GM19468 (cell line): Measurements from ENCODE around the gene TMEM256.

Experiments
- ATAC-seq: cut with Tn5 transposase; IDR thresholded peaks from one replicate; pipeline ENCODE4 v1.9.1; 2021; ENCODE audit warnings: mild to moderate bottlenecking, moderate library complexity, moderate number of reproducible peaks; ENCODE audit not compliant: unreplicated experiment; ENCODE audit errors: extremely low read depth

TMEM256 gene

DNA sequence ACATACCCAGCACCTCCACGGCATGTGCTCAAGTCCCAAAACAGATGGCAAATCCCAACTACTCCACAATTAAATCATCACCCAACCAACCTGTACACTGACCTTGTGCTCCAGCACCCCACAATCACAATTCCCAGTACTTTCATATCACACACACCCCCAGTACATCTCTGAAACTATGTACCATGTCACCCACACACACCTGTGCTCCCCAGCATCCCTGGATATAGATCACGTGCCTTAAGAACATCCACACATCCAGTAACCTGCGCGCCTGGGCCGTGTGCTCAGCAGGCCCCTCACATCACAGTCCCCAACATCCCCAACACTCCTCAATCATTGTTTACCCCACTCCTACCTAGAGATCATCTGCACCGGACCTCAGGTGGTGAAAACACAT lies 5.8 kb upstream of the TMEM256 start:
- no peak for ATAC-seq

DNA sequence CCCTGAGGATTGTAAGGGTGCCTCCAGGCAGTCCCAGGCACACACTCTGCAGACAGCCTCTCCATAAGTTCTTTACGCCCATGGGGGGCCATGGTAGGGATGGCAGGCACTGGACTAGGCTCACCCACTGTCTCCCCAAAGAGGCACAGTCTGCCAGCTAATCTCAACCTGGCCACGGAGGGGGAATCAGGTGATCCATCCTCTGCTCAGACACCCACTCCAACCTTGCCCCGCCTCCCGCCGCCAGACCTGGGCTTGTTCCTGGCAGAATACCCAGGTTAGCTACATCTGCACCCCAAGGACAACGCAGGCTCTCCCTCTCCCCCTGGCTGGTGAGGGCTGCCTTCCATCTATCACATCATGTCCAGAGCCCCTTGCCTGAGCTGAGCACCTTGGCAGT lies 5.0 kb upstream of the TMEM256 start:
- ATAC-seq = no peak

DNA sequence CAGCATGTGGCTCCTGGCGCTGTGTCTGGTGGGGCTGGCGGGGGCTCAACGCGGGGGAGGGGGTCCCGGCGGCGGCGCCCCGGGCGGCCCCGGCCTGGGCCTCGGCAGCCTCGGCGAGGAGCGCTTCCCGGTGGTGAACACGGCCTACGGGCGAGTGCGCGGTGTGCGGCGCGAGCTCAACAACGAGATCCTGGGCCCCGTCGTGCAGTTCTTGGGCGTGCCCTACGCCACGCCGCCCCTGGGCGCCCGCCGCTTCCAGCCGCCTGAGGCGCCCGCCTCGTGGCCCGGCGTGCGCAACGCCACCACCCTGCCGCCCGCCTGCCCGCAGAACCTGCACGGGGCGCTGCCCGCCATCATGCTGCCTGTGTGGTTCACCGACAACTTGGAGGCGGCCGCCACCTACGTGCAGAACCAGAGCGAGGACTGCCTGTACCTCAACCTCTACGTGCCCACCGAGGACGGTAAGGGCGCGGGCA lies 4.4 kb upstream of the TMEM256 start:
- no peak for ATAC-seq

DNA sequence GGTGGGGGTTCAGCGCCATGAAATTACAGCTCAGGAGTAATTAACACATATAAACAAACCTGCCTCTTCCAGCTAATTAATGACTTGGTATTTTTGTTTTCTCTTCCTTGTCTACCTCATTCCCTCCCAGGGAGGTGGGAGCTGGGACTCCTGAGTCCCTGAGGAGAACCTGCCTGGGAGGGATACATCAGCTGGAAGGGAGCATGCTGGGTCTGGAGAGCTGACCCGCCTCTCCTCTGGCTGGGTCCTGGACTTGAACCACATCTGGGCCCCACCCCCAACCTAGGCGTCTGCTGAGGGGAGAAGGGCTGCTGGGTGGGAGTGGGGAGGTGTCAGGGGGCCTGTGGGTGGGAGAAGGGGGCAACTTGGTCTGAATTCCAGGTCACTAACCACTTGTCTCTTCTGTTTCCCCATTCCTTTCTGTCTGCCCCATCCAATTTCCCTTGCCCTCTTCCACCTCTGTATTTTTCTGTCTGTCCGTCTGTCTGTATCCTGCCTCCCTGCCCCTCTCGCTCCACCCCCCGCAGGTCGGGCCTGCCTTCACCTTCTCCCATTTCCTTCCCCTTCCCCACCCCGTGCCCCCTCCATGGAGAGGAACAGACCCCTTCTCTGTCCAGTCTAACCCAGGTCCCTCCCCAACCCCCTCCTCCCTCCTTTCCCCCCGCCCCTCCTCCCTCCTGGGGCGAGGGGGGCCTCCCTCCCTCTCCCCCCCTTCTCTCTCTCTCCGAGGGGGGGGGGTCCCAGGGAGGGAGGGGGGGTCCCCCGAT lies 3.8 kb upstream of the TMEM256 start, which contains the start of gene NLGN2:
Gene NLGN2 (plus strand): TSS at position 361 of the 767 bp plus-strand sequence. CDS start 411 bp downstream, outside the sequence.
- ATAC-seq = no peak

DNA sequence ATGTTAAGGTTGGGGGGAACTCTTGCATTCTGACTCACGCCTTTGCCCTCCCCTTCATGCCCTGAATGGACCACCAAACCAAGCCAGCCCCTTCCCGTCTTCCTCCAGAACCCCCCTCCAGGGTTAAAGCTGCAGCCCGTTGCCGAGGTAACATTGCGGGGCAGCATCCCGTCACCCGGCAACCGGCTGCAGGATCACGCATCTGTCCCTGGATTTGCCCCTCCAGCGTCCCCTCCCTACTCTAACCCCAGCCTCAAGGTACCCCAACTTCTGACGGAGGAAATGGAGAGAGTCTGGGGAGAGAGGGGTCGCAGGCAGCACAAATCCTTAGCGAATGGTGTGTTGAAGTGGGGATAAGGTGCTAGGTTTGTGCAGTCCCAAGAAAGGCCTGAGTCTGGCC lies 3.2 kb upstream of the TMEM256 start:
- ATAC-seq = no peak

DNA sequence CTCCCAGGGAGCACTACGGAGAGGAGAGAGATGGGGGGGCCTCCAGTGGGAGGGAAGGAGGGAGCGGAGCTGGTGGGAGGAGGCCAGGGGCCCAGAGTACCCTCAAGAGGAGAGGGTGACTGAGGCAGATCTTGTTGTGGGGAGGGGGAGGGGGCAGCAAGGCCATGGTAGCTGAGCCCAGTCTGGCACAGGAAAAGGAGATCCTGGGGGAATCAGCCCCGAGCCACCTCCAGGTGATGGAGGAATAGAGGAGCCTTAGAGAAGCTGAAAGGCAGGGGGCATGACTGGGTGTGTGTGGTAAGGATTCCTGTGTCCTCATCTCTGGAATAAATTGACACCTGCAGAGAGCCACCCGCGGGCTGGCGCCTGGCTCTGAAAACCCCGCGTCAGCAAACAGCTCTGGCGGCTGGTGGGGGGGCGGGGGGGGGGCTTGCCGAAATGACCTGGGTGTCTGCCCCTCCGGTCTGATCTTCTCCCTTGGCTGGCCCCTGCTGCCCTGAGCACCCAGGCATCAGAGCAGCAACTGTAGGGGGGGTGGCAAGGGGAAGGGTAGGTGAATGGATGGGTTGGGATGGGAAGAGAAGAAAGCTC lies 2.4 kb upstream of the TMEM256 start:
- no peak for ATAC-seq

DNA sequence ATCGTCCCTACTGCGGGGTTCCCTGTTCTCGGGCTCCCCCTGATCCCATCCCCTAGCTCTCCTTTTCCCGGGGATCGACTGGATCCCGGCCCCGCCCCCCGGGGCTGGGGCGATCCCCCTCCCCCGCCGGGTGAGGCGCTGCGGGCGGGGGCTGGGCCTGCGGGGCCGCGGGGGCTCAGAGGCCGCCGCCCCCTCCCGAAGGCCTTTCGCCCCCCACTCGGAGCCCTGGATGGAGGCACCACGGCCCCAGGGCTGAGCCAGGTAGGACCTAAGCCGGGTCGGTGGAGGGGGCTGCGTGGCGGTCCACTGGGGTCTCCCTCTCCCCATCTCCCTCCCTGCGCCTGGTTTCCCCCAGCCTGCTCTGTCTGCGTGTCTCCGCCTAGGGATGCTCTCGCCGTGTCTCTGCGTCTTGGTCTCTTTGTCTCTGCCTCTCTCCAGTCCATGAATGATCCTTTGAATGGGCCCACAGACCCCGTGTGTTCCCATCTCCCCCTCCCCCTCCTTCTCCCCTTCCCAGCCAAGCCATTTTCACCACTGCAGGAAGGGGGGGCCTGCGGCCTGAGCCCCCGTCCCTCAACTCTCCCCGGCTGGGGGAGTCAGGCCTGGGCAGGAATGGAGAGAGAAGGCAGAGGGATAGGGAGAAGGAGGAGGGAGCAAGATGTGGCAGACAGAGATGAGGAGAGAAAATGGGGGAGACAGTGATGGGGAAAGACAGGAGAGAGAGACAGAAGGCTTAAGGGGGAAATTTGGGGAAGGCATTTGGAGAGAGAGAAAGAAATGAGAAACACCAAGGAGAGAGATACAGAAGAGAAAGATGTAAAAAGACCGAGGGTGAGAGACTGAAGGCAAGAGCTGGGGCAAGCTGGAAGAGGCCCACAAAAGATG lies 1.7 kb upstream of the TMEM256 start:
- ATAC-seq = no peak

DNA sequence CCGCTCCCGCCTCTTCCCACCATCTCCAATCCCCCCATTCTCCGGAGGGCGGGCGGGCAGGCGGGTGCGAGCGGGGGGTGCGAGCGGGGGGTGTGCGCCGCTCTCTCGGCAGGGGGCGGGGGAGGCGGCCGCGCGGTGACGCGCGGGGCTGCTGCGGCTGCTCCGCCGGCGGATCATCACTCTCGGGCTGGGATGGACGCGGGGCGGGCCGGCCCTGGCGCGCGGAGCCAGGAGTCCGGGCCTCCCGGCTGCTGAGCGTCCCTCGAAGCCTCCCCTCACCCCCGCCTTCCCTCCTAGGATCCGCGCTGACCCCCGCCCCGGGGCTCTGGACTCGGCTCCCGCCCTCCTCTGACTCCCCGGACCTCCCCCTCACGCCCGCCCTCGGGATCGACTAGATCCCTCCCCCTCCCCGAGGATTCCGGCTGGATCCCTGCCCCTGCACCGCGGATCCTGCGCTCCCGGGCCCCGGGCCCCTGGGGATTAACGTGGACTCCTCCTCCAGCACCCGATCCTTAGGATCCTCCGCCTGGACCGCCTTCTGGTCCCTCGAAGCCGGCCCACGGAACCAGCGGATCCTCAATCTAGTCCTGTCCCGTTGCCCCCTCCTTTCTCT lies 946 bp upstream of the TMEM256 start:
- no peak for ATAC-seq

DNA sequence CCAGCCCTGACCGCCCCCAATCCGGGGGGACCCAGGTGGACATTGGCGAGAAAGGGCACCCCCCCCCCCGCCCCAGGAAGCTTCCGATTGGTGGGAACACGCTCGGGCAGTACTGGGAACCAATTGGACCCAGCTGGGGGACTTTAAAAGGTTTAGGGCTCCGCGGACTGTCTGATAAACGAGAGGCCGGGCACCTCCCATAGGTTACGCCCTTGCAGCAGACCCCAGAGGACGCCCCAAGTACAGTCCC lies 245 bp downstream of the TMEM256 start:
- ATAC-seq = no peak

DNA sequence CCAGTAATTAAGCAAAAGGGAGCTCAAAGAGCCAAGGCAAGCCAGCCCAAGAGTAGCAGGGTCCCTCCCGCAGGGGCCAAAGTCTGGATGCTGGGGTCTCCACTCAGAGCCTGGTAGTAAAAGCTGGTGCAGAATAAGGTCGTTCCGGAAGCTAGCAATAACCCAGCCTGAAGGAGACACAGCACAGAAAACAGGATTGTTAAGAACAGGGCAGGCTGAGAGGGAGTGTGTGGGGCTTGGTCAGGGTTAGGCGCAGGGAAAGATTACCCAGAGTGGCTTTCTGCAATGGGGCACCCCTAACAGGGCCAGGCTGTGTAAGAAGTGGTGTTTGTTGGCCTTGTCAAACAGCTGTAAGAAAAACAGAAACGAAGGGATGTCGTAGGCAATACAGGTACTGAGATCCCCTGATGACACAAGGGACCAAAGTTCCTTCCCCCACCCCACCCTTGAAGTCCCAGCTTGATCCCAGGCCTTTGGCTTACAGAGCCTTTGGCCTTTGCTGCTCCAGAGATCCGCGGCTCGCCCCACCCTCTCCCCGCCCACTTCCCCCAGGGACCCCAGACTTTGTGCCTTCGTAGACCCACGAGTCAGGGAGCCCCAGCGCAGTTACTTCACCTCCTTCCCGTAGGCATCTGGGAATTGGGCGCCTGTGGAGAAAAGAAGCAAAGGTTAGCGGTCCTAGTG lies 712 bp downstream of the TMEM256 start:
- ATAC-seq = no peak

DNA sequence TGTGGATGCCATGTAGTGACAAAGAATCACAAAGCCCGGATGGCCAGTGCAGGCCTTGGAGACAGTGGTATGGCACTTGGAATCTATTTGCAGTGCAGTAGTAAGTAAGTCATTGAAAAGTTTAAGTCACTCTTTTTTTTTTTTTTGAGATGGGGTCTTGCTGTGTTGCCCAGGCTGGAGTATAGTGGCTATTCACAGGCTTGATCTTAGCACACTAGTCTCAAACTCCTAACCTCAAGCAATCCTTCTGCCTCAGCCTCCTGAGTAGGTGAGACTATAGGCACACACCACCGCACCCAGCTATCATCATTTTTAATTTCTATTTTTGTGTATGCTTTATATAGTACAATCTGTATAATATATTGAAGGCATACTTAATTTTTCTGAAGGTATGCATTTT lies 5.3 kb downstream of the TMEM256 start:
- no peak for ATAC-seq

DNA sequence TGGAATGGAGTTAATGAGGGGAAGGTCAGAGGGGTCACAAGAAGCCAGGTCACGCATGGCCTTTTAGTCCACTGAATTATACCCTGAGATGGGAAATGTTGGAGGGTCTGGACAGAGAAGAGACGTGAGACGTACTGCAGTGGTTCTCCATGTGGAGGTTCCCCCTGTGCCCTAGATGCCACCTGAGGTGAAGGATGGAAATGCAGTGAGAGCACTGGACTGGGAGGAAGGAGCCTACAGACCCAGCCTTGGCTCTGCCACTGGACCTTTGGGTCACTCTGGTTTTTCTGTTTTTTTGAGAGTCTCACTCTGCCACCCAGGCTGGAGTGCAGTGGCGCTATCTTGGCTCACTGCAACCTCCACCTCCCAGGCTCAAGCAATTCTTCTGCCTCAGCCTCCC lies 7.8 kb downstream of the TMEM256 start:
- no peak for ATAC-seq

DNA sequence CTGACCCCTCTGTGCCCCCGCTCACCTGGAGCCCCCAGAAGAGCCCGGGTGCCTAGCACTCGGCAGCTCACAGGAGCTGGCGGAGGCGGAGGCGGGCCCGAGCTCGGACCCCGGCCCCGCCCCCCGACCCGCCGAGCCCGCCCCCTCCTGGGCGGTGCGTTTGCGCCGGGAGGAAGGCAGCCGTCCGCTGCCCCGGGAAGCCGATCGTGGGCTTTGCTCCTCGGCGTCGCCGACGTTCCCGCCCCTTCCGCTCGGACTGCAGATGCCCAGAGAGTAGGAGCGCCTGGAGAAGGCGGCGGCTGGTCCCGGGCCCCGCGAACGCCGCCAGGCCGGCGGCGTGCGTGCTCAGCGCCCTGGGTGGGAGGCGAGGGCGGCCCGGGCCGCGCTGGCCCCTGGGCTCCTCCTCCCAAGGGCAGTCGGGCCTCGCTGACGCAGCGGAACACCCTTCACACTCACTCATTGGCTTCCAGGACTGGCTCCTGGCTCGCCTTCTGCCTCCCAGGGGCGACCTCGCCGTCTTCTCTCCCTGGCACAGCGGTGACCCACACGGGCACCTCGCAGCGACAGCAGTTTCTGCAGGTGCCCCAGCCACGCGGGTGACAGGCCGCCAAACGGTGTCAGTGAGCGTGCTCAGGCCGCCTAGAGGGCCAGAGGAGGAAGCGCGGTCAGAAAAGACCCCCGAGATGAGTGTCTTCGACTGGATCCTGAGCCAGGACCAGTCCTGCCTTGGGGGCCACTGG lies 9.3 kb downstream of the TMEM256 start, which contains the start of gene PLSCR3:
Gene PLSCR3 (minus strand): TSS at position 74 of the 740 bp plus-strand sequence. CDS start 415 bp downstream, outside the sequence.
- ATAC-seq = peak; percentile 33

DNA sequence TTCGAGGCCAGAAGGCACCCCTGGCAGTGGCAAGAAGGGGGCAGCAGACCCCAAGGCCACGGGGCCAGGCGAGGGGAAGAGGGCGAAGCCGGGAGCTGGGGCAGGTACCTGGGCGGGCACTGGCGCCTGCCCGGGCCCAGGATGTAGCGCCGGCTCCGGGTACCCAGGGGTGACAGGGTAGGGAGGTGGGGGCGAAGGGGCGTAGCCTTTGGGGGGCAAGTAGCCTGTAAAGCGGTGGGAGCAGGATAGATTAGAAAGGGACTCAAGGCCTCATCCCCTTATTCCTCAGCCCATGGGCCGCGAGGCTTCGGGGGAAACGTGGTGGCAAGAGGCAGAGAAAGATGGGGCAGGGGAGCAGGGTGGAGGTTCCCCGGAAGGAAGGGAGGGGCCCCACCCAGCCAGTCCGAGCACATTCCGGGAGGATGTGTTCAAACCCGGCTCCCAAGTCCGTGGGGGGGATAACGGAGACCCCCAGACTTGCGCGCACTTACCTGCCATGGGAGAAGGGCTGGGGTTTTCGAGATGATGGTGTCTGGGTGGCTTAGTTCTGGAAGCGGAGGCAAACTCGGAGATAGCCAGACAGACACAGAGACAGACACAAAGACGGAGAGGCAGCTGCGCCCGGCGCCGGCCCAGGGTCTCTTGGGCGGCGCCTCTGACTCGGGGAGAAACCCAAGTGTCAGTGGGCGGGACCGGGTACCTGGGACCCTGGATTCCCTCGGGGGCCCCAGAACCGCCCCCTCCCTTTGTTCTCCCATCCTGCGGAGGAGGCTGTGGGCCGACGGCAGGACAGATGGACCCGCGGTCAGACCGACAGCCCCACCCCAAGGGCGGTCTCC lies 10.1 kb downstream of the TMEM256 start:
- peak; percentile 15 for ATAC-seq

DNA sequence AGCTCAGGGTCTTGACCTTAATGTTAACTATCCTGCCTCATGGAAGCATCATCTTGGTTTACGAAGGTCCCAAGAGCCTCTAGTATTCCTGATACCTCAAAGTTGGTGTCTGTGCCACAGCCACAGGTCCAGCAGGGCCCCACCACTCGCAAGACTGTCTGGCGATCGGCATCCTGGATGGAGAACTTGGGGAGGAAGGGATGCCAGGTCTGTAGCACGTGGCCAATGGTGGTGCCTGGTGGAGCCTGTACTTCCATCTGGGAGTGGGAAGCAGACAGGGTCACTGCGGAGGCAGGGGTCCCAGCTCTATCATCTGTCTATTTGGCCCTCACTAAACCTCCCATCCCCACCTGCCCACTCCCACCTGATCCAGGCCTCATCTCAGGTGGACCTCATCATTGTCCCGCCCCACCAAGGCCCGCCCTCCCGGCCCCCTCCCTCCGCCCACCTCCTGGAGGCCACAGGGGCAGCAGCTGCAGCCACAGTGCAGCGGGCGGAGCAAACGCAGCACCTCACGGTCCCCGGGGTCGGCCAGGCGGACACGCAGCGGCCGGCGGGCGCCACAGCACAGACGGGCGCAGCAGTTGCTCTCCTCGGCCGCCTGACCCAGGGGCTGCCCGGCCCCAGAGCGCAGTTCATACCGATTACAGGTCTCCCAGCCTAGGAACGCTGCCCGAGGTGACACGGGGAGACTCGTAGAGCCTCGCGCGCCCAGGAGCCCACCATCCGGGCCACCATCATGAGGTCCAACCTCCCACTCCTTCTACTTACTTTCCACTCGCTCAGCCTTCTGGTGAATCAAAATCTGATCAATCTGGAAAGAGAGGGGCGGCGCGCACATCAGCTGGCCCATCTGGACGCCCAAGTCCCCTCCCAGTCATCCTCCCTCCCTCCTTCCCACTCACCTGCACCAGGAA lies 10.9 kb downstream of the TMEM256 start:
- no peak for ATAC-seq

DNA sequence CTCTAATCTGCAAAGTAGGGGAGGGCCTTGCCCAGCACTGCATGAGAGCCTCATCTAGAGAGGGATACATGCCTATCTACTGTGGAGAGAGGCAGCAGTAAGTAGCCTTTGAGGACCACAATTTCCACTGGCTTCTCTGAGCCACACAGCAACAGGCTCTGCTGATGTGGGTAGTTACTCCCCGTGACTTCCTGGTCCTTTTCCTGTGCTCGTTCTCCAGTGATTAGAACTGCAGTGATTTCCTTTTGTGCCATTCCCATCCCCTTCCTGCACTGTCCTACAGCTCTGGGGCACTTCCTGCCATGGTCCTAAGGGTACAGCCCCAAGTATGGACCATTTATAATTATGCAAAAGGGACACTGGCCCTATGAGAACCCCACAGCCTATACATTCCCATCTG lies 12.6 kb downstream of the TMEM256 start:
- no peak for ATAC-seq
